ENCODE measurements around the gene TIGD7. TPM values are rescaled to one million over a fixed set of nuclear protein-coding genes. Genes with fewer than 3 reads are reported as not detected.

Gene TIGD7
- total and polyA plus RNA-seq, 12 donors = 2.1 to 8.7 (median 4.5) TPM

DNA sequence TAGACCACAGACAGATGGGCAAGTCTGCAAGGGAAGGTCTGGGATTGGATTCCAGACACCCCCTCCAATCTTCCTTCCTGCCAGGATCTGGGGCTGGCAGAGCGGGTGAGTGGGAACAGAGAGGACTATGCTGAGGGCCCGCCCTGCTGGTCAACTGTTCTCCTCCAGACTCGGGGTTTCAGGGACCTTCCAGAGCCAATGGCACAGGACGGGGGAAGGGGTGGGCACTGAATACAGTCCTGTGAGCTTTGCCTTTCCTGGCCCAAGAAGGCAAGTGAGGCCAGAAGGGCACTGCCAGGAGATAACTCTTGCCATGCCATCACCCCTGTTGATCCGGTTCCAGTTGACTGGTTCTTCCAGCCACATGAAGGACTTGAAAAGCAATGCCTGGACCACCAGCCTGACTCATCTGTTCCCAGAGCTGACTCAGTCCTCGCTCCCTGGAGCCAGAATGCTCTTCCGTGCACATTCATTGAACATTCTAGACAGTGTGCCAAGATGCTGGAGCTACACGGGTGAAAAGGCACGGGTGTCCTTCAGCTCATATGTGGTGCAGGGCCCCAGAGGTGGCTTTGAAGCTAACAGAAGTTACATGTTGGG lies 48.3 kb downstream of the TIGD7 start:
- no peaks in the 10 kb centered on the region for H3K4me1 ChIP-seq (replicated peaks in 1 of 2)
- no peak for DNase-seq
- intact Hi-C loops (cut with DNase I) = no loop called here
- TF ChIP-seq POLR2A (IDR thresholded peaks at IDR 0.05) = no peak
- peaks cover 7% of the 10 kb centered on the region for H3K27me3 ChIP-seq
- 57 to 93% (median 61%) methylated on average over 3 to 9 of the region's 9 CpGs for WGBS, 4 donors
- H3K4me3 ChIP-seq = peak overlapping the region in 1 of 4 donors; percentile 44
- no peaks in the 10 kb centered on the region for H3K36me3 ChIP-seq (replicated peaks in 1 of 2)
- H3K27ac ChIP-seq = peak overlapping the region in 1 of 5 donors; percentile 50
- H3K9me3 ChIP-seq (replicated peaks in 1 of 3) = no peaks in the 10 kb centered on the region

DNA sequence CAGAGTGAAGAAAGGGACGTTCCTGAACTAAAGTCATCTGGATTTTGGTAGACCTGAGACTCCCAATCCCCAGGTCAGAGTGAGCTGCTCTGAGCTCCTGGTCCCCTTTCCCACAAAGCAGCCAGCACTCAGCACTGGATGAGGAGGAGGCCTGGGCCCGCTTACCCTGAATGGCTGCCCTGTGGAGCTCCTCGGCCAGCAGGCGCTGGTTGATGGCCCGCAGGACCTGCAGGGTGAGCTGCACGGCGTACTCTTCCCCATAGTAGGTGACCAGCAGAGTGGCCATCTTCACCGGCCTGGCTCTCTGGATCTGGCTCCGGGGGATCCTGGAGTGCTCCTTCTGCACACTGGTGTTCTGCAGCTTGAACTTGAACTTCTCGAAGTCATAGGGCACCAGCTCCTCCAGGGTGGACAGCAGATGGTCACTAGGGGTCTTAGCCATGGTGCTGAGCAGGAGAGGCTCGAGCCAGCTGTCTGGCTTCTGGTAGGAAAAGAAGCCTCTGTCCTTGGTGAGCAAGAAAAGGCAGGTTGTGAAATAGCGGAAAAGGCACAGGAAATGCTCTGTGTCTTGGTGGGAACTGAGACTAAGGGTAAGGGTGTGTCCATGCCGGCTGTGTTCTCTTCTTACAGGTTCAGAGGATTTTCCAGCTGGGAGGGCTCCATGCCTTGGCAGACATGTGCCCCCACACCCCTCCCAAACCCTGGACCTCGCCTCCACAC lies 48.9 kb downstream of the TIGD7 start, which contains the start of gene MEFV:
Gene MEFV (minus strand): TSS at position 488 of the 720 bp plus-strand sequence. CDS start 46 bp downstream, at position 442.
- Histone ChIP-seq H3K4me3 (peak within 1 kb of the TSS in 1 of 4 donors; percentile 44), H3K27me3 (peaks cover 7% of the 10 kb centered on the region), H3K9me3 (replicated peaks in 1 of 3) (no peaks in the 10 kb centered on the region), H3K27ac (peak within 1 kb of the TSS in 1 of 5 donors; percentile 50), H3K4me1 (replicated peaks in 1 of 2) (no peaks in the 10 kb centered on the region), H3K36me3 (replicated peaks in 1 of 2) (no peaks in the 10 kb centered on the region)
- WGBS, 4 donors = 57 to 78% (median 70%) methylated on average over 5 to 14 of the region's 14 CpGs
- intact Hi-C loops (cut with DNase I) = no loop called here
- DNase-seq = peak in 3 of 7 donors; percentile 28 to 33 (median 29)
- no peak for TF ChIP-seq POLR2A (IDR thresholded peaks at IDR 0.05)
- TF ChIP-seq, protein P1, sequence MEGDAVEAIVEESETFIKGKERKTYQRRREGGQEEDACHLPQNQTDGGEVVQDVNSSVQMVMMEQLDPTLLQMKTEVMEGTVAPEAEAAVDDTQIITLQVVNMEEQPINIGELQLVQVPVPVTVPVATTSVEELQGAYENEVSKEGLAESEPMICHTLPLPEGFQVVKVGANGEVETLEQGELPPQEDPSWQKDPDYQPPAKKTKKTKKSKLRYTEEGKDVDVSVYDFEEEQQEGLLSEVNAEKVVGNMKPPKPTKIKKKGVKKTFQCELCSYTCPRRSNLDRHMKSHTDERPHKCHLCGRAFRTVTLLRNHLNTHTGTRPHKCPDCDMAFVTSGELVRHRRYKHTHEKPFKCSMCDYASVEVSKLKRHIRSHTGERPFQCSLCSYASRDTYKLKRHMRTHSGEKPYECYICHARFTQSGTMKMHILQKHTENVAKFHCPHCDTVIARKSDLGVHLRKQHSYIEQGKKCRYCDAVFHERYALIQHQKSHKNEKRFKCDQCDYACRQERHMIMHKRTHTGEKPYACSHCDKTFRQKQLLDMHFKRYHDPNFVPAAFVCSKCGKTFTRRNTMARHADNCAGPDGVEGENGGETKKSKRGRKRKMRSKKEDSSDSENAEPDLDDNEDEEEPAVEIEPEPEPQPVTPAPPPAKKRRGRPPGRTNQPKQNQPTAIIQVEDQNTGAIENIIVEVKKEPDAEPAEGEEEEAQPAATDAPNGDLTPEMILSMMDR (IDR thresholded peaks at IDR 0.05) = no peak

DNA sequence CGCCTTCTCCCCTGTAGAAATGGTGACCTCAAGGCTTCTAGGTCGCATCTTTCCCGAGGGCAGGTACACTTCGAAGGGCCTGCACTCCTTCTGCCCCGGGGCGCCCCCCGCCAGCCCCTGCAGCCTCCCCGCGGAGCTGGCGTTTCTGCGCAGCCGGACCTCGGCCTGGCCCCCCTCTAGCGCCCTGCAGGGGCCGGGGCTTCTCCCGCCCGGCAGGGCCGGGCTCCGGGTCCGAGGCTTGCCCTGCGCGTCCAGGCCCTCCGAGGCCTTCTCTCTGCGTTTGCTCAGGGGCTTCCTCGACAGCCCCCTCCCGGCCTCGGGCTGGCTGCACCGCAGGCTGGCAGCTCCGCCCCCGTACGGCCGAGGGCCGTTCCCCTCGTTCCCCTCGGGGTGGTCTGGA lies 50.9 kb downstream of the TIGD7 start:
- H3K27me3 ChIP-seq = peaks cover 7% of the 10 kb centered on the region
- no peaks in the 10 kb centered on the region for H3K9me3 ChIP-seq (replicated peaks in 1 of 3)
- no peak overlapping the region for H3K27ac ChIP-seq
- no peak overlapping the region for H3K4me3 ChIP-seq
- TF ChIP-seq POLR2A (IDR thresholded peaks at IDR 0.05) = no peak
- TF ChIP-seq, protein P1 (IDR thresholded peaks at IDR 0.05) = no peak
- DNase-seq = no peak
- 43 to 51% (median 47%) methylated on average over 3 to 35 of the region's 35 CpGs for WGBS, 4 donors
- intact Hi-C loops (cut with DNase I) = no loop called here
- no peaks in the 10 kb centered on the region for H3K36me3 ChIP-seq (replicated peaks in 1 of 2)
- H3K4me1 ChIP-seq (replicated peaks in 1 of 2) = no peaks in the 10 kb centered on the region

DNA sequence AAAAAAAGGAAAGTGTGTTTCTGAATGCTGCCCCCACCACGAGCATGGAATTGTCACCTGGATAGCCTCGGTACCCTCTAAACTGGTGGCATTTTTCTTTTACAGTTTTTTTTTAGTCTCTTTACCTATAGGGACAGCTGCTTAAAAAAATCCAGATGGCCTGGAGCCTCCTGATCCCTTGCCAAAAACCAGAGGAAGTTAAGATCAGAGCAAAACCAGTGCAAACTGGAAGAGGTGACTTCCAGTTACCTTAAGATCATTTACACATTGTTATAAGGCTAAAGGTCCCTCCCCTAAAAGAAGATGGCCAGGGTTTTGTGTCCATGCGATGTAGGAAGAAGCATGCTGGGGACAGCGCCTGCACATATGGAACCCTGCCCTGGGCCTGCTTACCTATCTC lies 52.3 kb downstream of the TIGD7 start:
- DNase-seq = no peak
- Histone ChIP-seq H3K27ac (no peak overlapping the region), H3K4me3 (no peak overlapping the region), H3K27me3 (peaks cover 7% of the 10 kb centered on the region), H3K4me1 (replicated peaks in 1 of 2) (no peaks in the 10 kb centered on the region), H3K9me3 (replicated peaks in 1 of 3) (no peaks in the 10 kb centered on the region), H3K36me3 (replicated peaks in 1 of 2) (no peaks in the 10 kb centered on the region)
- no peak for TF ChIP-seq POLR2A (IDR thresholded peaks at IDR 0.05)
- TF ChIP-seq, protein P1 (IDR thresholded peaks at IDR 0.05) = no peak
- 73 to 84% (median 81%) methylated on average over 4 of the region's 4 CpGs for WGBS, 4 donors
- intact Hi-C loops (cut with DNase I) = no loop called here
